Right lung (tissue), 10 donors: ENCODE results near the gene GOLPH3. TPM values are rescaled to one million over a fixed set of nuclear protein-coding genes. Genes with fewer than 3 reads are reported as not detected.
"Not testable (repeated sequence)": the region's sequence is repeated elsewhere in the genome, so short reads cannot be mapped to it uniquely, and the experiment has no call there.

Experiments
- DNase-seq, 2 donors: peaks; one replicate each; pipeline ENCODE4 v3.0.0-alpha.2; 2013
- long read RNA-seq, 8 donors: transcript quantifications; one replicate each; lab custom pipeline, GENCODE V29; 2026
- polyA plus RNA-seq, 5 donors: library from polyadenylated mRNA; unstranded; fragments of 120-200 nt; gene quantifications; one replicate each; pipeline versions ENCODE4 v1.2.1 to v1.2.3, GENCODE V29; 2013; ENCODE audit warnings: inconsistent platforms in 1 of 5, low replicate concordance in 1 of 5; ENCODE audit not compliant: insufficient read length in 5 of 5, insufficient read depth in 1 of 5

GOLPH3 gene
- polyA plus RNA-seq, result 10 to 100 TPM; 80.7 to 91.9 (median 90.8) TPM
- long read RNA-seq, donor 1, transcript GOLPH3-201 (4 exons, 2,721 nt), result major isoform, 56 of 57 reads
- long read RNA-seq, donor 1, partial matches to known transcripts, result 0 of 57 reads
- long read RNA-seq, donor 1, other reads (novel, unspliced or antisense), result 0 of 57 reads
- long read RNA-seq, donor 2, transcript GOLPH3-201 (4 exons, 2,721 nt), result major isoform, 28 of 28 reads
- long read RNA-seq, donor 2, partial matches to known transcripts, result 0 of 28 reads
- long read RNA-seq, donor 2, other reads (novel, unspliced or antisense), result 0 of 28 reads
- long read RNA-seq, donor 3, transcript GOLPH3-201 (4 exons, 2,721 nt), result major isoform, 30 of 31 reads
- long read RNA-seq, donor 3, partial matches to known transcripts, result 0 of 31 reads
- long read RNA-seq, donor 3, other reads (novel, unspliced or antisense), result 0 of 31 reads
- long read RNA-seq, donor 4, transcript GOLPH3-201 (4 exons, 2,721 nt), result major isoform, 25 of 30 reads
- long read RNA-seq, donor 4, partial matches to known transcripts, result 5 of 30 reads
- long read RNA-seq, donor 4, other reads (novel, unspliced or antisense), result 0 of 30 reads
- long read RNA-seq, donor 5, transcript GOLPH3-201 (4 exons, 2,721 nt), result major isoform, 39 of 41 reads
- long read RNA-seq, donor 5, partial matches to known transcripts, result 0 of 41 reads
- long read RNA-seq, donor 5, other reads (novel, unspliced or antisense), result 0 of 41 reads
- long read RNA-seq, donor 6, transcript GOLPH3-201 (4 exons, 2,721 nt), result major isoform, 37 of 37 reads
- long read RNA-seq, donor 6, partial matches to known transcripts, result 0 of 37 reads
- long read RNA-seq, donor 6, other reads (novel, unspliced or antisense), result 0 of 37 reads
- long read RNA-seq, donor 7, transcript GOLPH3-201 (4 exons, 2,721 nt), result major isoform, 50 of 53 reads
- long read RNA-seq, donor 7, partial matches to known transcripts, result 0 of 53 reads
- long read RNA-seq, donor 7, other reads (novel, unspliced or antisense), result 0 of 53 reads
- long read RNA-seq, donor 8, transcript GOLPH3-201 (4 exons, 2,721 nt), result major isoform, 21 of 22 reads
- long read RNA-seq, donor 8, partial matches to known transcripts, result 0 of 22 reads
- long read RNA-seq, donor 8, other reads (novel, unspliced or antisense), result 0 of 22 reads

DNA sequence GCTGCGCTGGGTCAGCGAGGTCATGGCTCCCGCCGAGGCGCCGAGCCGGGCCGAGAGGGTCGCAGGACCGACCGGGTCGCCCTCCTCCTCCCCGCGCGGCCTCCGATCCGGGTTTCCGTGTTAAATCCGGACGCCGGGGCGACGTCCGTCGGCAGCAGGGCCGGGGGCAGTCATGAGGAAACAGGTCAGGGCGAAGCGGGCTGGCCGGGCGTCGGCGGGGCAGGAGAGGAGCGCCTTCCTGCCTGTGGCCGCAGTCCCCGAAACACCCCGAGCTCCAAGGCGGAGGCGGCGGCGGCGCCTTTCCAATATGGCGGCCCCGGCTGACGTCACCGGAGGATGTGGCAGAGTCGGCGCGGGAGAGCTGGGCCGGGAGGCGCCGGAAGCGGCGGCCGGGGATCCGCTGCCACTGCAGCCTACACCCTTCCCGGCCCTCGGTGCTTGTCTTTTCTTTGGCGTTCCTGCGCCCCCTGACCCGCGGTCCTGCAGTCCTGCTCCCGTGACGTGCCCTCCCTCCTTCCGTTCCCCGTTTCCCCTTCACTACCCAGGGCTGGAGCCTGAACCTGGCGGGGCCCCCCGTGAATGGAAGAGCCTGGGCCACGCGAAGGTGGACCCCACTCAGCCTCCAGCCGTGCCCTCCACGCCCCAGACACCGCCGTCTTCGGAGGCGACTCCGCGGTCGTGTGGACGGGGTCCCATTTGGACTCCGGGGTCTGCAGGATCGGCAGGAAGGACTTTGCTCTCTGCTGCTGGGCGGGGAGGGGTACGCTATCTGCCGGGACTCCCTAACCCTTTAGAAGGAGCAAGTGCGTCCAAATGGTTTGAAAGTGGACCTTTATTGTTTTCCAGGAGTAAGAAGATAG lies at the start of gene GOLPH3:
TSS of gene GOLPH3 (minus strand) at position 309 of the 860 bp plus-strand sequence. CDS start at position 24, 285 bp downstream.
- peak; percentile 88 for DNase-seq

DNA sequence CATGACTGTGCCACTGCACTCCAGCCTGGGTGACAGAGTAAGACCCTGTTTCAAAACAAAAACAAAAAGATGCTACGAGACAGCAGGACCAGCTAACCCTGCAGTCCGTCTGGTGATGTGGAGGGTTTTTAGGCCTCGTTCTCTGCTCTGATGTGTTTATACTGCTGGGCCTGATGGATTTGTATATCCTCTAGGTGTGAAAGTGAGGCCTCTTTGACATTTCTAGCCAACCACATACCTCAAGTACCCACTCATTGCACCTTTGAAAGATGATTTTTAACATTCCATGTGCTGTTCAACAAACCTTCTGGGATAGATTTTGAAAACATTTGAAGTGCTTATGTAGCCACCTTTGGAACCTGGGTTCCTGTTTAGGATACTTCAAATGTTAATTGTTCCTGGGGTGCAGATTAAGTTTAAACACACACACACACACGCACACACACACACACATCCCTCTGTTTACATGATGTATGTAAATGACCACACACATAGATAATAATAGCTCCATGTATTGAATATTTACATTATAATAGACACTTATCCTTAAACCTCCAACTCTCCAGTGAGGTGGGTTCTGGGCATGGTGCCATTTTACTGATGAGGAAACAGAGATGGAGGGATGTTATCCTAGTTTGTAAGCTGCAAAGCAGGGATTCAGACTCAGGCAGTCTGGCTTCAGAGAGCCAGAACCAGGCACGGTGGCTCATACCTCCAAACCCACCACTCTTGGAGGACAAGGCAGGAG lies 48.8 kb upstream of the GOLPH3 start:
- no peak for DNase-seq

DNA sequence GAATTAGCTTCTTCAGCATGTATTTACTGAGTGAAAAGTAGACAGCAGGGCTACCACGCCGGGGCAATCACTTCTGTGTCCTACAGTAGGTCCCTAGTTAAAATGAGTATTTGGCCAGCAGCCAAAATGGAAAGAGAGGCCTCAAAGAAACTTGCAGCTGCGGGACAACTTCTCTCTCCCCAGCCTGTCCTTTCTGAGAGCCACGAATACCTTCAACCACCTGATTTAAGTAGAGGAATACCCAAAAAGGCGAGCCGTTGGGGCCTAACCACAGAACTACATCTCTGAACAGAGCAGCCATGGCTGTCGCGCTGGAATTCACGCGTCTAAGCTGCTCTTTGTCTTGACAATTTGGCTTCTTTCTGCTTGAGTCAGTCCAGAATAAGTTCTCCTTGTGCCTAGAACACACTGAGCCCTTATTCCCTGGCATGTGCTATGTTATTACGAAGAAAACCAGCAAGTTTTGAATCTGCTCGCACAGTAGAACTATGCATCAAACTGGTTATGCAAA lies 43.8 kb upstream of the GOLPH3 start:
- DNase-seq, result no peak

DNA sequence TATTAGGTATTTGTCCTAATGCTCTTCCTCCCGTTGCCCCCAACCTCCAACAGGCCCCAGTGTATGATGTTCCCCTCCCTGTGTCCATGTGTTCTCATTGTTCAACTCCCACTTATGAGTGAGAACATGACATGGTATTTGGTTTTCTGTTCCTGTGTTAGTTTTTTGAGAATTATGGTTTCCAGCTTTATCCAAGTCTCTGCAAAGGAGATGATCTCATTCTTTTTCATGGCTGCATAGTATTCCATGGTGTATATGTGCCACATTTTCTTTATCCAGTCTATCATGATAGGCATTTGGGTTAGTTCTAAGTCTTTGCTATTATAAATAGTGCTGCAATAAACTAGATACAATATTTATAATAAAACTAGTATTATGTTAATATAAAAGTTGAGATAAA lies 40.2 kb upstream of the GOLPH3 start:
- DNase-seq, result not testable (repeated sequence)

DNA sequence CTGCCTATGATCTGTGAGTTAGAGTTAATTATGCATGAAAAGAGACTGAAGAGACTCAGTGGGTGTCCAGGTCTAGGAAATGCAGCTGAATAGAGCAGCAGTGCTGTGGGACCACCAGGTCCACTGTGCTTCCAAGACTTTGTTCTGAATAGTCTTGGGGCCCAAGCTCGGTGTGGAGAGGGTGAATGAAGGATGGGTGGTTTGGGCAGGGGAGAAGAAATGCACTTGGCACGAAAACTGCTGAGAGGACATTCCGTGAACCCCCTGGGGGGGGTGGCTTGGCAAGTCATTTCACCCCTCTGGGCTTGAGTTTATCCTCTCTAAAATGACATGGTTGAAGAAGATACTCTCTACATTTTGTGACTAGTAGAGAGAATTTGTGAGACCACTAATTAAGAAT lies 36.0 kb upstream of the GOLPH3 start:
- no peak for DNase-seq

DNA sequence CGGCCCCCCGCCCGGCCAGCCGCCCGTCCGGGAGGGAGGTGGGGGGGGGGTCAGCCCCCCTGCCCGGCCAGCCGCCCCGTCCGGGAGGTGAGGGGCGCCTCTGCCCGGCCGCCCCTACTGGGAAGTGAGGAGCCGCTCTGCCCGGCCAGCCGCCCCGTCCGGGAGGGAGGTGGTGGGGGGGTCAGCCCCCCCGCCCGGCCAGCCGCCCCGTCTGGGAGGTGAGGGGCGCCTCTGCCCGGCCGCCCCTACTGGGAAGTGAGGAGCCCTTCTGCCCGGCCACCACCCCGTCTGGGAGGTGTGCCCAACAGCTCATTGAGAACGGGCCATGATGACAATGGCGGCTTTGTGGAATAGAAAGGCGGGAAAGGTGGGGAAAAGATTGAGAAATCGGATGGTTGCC lies 34.7 kb upstream of the GOLPH3 start:
- DNase-seq, result not testable (repeated sequence)

DNA sequence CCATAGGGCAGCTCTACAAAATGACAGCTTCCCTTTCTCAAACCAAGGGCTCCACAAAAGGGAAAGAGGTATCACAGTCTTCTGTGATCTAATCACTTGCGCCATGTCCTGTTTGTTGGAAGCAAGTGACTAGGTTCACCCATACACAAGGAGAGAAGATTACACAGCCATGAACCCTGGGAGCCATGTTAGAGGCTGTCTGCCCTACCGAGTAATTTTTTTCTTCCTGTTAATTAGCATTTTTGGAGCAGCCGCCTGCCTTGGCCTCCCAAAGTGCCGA lies 33.2 kb upstream of the GOLPH3 start:
- DNase-seq, result no peak

DNA sequence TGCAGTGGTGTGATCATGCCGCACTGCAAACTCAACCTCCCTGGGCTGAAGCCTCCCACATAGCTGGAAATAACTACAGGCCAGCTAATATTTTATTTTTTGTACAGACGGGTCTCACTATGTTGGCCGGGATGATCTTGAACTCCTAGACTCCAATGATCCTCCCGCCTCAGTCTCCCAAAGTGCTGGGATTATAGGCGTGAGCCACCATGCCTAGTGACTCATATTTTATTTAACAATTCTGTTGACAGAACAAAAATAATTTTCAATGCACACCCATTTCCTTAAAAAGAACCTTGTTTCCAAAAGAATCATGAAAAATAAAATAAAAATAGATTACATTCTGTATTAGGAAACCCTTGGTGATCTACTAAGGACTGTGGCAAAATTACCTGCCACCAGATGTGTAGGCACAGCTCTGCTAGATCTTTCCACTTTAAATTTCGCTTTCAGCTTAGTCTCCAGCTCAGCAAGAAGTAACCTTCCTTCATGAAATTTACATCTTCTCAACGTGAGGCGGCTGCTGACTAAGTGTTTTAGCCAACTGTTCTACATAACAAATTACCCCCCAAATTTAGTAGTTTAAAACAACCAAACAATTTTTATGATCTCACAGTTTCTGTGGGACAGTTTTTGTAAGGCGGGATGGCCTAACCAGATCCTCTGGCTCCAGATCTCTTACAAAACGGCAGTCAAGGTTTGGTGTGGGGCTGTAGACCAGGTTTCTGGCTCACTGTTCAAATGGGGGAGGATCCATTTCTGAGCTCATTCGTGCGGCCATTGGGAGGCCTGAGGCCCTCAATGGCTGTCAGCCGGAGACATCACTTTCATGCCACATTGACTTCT lies 32.6 kb upstream of the GOLPH3 start:
- no peak for DNase-seq

DNA sequence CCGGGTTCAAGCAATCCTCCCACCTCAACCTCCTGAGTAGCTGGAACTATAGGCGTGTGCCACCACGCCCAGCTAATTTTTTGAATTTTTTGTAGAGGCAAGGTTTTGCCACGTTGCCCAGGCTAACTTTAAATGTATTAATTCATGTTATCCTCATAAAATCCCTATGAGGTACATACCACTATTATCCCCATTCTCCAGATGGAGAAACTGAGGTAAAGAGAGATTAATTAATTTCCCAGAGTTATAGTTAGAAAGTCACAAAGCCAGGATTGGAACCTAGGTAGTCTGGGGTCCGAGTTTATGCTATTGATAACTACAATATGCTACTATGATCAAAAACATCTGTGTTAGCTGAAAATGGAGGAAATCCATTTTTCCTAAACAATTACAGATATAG lies 31.9 kb upstream of the GOLPH3 start:
- DNase-seq, result no peak

DNA sequence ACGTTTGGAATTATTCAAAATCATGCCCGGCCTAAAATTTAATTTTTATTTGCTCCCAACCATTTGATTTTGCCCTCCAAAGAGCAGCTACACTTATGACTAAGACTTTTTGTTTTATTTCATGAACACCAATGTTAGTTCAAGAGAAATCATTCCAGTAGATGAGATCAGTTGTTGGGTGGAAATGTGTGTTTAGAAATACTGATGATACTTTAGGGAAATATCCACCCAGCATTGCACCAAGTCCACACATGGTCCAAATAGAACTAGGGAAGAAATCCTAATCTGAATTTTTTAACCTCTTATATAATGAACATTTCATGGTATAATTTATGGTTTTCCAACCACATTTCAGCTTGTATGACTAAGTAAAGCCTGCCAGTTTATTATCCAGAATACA lies 28.3 kb upstream of the GOLPH3 start:
- DNase-seq, result no peak

DNA sequence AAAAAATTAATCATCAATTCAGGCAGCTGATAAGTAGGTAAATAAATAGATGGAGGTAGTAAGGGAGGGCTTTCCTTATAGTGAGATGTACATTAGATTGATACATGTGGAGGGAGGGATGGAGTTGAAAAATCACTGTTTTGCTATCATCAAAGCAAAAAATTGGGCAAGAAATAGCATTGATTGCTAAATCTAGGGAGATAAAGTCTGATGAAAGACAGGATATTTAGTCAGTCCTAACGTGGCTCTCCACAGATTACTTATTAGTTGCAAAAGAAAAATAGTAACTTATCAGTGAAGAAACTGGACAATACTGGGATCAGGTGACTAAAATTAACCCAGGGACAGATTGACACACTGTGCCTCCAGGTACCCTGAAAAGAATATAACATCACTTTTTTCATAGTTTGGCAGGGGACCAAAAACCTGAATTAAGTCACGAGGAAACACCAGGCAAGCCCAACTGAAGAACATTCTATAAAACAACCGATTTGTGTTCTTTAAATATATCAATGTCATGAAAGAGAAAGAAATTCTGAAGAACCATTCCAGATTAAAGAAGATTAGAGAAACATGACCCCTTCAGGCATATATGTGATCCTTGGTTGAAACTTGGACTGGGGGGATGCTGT lies 27.1 kb upstream of the GOLPH3 start:
- no peak for DNase-seq

DNA sequence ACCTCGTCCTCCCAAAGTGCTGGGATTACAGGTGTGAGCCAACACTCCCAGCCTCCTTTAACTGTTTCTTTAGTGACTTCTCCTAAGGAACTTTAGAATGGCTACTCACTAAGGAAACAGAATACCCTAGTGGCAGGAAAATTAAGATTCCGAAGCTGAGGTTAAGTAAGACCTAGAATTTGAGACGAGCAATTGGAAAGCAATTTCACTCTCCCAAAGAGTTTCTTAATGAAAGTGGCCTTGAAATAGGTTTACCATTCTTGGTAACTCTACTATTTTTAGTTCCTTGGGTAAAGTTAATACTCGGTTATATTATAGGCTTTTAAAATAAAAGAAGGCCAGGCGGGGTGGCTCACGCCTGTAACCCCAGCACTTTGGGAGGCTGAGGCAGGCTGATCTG lies 22.9 kb upstream of the GOLPH3 start:
- no peak for DNase-seq

DNA sequence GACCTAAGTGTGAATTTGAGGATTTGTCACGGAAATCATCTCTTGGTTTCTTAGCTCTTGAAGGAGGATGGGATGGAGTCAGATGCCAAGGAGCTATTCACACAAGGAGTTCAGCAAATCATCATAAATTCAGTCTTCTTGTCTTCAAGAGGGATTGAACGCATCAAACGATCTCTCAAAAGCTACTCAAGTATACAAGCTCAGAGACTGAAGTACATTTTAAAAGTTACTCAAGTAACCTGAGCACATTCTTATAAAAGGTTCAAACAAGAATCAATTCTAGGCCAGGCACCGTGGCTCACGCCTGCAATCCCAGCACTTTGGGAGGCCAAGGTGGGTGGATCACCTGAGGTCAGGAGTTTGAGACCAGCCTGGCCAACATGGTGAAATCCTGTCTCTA lies 21.1 kb upstream of the GOLPH3 start:
- no peak for DNase-seq

DNA sequence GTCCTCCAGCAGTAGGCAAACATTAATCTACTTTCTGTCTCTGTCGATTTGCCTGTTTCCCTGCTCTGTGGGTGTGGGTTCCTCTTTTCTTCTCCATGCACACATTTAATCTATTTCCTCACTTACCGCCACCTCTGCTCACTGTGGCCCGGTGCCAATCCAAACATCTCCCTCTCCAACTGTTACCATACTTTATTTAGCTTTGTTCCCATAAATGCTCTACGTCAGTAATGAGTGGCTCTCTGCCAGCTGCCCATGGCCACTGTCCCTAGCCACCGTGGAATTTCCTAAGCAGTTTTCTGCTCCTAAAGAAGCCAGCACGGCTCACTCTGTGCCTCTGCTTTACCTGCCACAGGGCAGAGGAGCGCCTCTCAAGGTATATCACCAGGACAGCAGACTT lies 19.5 kb upstream of the GOLPH3 start:
- DNase-seq, result peak; percentile 78 to 81

DNA sequence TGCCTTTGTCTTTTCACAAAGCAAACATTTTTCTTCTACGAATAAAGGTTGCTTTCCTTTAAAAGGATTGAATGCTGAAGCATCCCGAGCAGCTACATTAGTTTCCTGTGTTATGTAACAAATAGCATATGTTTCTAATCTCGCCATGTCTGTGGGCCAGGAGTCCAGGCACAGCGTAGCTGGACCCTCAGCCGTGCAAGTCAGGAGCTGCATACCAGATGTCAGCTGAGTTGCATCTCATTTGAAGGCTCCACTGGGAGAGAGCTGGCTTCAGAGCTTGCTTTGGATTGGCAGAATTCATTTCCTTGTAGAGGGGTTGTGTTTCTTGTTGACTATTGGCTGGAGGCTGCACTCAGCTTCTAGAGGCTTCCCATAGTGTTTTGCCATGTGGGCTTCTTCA lies 16.0 kb upstream of the GOLPH3 start:
- no peak for DNase-seq

DNA sequence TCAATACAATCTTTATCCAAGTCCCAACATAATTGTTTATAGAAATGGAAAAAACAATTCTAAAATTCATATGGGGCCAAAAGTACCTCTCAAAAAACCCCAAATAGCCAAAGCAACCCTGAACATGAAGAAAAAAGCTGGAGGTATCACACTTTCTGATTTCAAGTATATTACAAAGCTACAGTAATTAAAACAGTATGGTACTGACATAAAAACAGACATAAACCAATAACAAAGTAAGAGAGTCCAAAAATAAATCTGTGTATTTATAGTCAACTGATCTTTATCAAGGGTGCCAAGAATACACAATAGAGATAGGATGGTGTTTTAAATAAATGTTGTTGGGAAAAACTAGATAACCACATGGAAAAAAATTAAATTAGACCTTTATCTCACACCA lies 13.6 kb upstream of the GOLPH3 start:
- DNase-seq, result no peak

DNA sequence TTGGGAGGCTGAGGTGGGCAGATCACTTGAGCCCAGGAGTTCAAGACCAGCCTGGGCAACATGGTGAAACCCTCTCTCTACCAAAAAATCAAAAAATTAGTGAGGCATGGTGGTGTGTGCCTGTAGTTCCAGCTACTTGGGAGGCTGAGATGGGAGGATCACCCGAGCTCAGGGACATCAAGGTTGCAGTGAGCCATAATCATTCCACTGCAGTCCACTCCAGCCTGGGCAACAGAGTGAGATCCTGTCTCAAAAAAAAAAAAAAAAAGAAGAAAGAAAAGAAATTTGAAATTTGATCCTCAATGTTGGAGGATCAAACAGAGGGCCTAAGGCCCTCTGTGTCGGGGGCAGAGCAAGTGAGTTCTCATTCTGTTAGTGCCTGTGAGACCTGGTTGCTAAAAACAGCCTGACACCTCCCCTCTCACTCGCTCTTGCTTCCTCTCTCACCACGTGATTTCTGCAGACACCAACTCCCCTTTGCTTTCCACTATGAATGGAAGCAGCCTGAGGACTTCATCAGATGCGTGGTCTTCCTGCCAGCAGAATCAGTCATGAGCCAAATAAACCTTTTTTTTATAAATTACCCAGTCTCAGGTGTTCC lies 8.4 kb upstream of the GOLPH3 start:
- no peak for DNase-seq

DNA sequence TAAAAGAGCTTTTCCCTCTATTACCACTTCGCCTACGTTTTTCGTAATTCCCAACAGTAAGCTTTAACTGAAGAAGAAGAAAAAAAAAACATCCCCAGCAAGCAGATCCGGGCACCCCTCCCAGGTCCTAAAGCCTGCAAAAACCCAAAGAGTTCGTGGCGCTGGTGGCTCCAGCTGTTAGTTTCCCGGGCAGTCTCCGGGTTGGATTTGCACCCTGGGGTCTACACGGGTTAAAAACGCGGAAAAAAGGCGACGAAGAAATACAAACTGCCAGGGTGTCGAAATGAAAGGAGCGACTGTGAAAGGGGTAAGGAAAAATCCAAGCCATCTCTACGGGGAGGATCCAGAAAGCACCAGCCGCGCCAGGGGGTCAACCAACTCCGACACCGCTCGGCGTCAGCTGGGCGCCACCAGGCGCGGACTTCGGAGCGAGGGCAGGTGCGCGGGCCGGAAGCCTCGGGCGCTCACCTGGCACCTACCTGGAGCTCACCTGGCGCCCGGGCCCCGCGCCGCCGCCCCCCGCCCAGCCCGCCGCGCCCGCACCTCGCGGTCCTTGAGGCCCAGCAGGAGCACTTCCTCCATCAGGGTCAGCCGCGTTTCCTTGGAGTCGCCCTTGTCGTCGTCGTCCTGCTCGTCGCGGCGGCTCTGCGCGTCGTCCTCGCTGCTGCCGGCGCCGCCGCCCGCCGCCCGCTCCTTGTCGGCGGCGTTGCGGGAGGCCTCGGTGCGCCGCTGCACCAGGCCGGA lies 680 bp downstream of the GOLPH3 start:
- DNase-seq, result peak; percentile 76 to 77
